SKM-1 treated with dmso at 0.1 percent for 144 hours (cell line): ENCODE data around the gene MARCHF6.
"Not testable (repeated sequence)": the region's sequence is repeated elsewhere in the genome, so short reads cannot be mapped to it uniquely, and the experiment has no call there.

Experiments
- DNase-seq: peaks from one replicate; lab custom pipeline; 2025; ENCODE audit not compliant: unreplicated experiment; lab: John Stamatoyannopoulos, UW

MARCHF6 gene

DNA sequence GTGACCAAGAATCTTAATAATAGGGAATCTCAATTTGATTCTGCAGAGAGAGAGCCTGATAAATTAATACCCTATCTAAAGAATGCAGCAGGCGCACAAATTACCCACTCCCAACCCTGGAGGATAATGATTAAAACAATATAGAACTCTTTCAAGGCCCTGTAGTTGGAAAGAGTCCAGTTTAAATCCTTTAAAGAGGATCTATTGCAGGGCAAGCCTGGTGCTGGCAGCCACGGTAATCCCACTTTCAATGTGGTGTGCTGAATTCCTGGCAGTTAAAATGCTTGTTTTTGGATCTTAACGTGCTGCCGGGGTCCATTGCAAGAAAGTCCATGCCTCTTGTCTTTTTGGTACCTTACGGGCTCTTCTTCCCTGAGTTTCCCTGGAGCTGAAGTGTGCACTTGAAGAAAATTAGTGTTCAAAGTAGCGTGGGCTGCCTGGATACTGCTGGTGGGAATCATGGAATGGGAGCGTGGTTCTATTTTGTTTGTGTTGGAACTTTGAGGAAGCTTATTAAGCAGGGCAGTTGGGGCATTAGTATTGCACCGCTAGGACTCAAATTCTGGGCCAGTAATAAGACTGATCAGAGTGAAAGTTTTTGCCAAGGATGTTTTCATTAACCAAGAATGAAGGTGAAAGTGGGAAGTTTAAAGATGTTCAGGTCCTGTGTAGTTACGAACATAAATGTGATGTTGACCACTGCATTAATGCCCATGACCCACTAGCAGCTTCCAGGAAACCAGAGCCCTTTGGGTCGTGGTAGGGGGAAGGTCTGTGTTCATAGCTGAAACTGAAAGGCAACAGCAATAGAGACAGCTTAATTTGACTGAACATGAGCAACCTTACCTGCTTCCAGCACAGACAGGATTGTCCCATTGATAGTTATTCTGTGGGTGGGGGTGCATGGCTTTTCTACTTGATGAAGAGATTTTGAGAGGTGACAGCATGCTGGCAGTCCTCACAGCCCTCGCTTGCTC, 20.8 kb downstream of the MARCHF6 start:
- no peak for DNase-seq

- DNase-seq, result not testable (repeated sequence)
Observed at GRCh38 chr5:10375146-10375545, 21.7 kb downstream of the MARCHF6 start.

GRCh38 chr5:10376544-10376943, 23.0 kb downstream of the MARCHF6 start:
- DNase-seq, result no peak

- DNase-seq, result no peak
Observed at GRCh38 chr5:10377081-10377480, 23.6 kb downstream of the MARCHF6 start.

- no peak for DNase-seq
Observed at GRCh38 chr5:10381803-10382202, 28.3 kb downstream of the MARCHF6 start.

DNA sequence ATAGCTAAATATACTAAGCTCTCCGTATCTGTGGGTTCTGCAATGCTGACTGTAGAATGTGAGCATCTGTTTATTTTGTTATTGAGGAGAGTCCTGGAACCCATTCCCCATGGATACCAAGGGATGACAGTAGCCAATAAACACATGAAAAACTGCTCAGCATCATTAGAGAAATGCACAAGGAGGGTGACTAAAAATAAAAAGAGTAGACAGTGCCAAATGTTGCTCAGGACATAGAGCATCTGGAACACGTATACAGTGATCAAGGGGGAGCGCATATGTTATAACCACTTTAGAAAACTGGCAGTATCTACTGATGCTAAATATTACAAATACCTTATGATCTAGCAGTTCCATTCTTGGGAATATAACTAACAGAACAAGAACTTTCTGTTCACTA, 31.0 kb downstream of the MARCHF6 start:
- DNase-seq, result no peak

DNA sequence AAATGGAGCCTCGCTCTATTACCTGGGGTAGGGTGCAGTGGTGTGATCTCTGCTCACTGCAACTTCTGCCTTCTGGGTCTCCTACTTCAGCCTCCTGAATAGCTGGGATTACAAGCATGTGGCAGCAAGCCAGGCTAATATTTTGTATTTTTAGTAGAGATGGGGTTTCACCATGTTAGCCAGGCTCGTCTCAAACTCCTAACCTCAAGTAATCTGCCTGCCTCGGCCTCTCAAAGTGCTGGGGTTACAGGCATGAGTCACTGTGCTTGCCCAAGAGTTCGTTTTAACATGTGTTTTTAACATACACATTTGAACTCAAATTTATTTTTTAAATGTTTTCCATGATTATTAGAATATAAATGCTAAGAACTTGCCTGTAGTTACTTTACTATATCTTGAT, 34.2 kb downstream of the MARCHF6 start:
- no peak for DNase-seq

- DNase-seq, result no peak
Observed at GRCh38 chr5:10391130-10391529, 37.6 kb downstream of the MARCHF6 start.

DNA sequence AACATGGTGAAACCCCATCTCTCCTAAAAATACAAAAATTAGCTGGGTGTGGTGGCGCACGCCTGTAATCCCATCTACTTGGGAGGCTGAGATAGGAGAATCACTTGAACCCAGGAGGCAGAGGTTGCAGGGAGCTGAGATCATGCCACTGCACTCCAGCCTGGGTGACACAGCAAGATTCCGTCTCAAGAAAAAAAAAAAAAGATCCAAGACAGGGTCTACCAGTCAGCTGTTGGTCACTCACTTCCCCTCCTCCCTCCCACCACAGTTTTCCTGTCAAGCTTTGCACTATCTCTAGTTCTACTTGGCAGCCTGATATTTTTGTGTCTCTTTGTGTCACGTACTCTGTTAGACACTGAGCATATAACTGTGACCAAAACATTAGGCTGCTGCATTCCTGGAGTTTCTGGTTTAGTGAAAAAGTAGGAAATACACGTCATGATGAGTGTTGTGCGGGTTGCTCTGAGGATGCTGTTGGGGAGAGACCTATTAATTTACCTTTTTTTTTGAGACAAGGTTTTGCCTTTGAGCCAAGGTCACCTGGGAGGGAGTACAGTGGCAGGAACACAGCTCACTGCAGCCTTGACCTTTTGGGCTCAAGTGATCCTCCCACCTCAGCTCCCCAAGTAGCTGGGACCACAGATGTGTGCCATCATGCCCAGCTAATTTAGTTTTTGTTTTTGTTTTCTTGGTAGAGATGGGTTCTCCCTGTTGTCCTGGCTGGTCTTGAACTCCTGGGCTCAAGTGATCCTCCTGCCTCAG, 39.3 kb downstream of the MARCHF6 start:
- not testable (repeated sequence) for DNase-seq

DNA sequence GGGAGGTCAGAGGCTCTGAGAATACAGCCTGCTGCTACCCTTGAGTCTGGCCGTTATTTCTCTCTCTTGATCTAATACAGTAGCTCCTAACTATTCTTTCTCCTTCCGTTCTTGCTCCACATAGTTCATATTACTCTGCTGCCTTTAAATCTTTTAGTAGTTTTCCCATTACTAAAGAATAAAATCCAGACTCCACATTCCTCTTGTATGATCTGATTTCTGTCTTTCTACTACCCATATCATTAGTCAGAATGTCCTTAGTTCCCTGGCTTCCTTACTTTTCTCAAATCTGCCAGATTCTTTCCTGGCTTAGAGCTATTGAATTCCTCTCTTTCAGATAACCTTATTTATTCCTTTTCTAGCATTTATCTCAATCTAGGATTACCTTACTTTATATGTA, 40.0 kb downstream of the MARCHF6 start:
- DNase-seq, result no peak

GRCh38 chr5:10396552-10396951, 43.1 kb downstream of the MARCHF6 start:
- no peak for DNase-seq

DNA sequence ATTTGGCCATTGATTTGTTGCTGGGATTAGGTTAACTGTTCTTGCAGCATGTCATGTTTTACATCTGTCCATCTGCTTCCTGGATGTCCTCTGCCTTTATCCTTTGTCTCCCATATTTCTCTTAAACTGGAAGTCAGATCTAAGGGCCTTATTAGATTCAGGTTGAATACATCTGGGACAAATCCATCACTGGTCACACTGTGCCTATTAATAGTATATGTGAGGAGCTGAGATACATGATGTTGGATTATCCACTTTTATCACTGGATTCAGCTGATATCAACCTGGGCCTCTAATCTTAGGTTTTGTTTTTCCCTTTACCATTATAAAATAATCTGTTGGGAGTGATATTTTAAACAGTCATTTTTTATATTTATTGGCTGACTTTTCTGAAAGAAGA, 46.3 kb downstream of the MARCHF6 start:
- no peak for DNase-seq

DNA sequence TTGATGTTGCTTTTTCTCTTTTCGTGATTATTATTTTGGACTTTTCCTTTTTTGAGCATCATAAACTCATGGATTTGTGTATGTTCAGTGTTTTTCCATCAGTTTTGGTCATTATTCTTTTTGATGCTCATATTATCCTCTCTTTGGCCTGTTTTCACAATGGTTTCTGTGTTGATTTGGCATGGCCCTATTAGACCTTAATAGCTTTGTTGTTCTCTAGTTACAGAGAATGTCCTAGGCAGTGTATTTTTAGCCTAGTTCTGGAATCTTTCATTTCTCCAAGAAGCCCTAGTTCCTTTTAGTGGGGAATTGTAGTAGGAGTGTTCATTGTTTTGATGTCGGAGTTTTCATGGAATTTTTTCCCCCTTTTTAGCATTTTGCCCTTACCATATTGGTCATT, 46.9 kb downstream of the MARCHF6 start:
- no peak for DNase-seq

DNA sequence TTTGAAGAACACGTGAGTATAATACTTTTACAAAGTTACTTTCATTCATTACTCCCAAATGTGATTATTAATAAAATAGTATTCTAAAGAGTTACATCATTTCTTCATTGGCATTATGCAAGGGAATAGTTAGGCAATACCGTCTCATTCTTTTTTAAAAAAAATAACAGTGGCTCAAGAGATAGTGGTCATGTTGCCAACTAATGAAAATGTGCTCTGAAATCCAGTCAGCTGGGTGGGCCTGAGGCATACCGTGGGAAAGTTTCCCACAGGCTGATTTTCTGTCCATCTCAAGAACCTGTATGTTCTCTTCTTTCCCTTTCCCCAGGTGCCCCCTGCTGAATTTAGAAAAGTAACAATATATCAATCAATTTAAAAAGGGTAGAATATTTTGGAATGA, 47.3 kb downstream of the MARCHF6 start:
- DNase-seq, result no peak

GRCh38 chr5:10401498-10401897, 48.0 kb downstream of the MARCHF6 start:
- DNase-seq, result no peak
